Measurements from ENCODE around the gene KLHL14. TPM values are rescaled to one million over a fixed set of nuclear protein-coding genes. Genes with fewer than 3 reads are reported as not detected.
"Not testable (repeated sequence)": the region's sequence is repeated elsewhere in the genome, so short reads cannot be mapped to it uniquely, and the experiment has no call there.

Gene KLHL14
- polyA plus RNA-seq, 10 donors: 0.11 to 0.50 (median 0.21) TPM

DNA sequence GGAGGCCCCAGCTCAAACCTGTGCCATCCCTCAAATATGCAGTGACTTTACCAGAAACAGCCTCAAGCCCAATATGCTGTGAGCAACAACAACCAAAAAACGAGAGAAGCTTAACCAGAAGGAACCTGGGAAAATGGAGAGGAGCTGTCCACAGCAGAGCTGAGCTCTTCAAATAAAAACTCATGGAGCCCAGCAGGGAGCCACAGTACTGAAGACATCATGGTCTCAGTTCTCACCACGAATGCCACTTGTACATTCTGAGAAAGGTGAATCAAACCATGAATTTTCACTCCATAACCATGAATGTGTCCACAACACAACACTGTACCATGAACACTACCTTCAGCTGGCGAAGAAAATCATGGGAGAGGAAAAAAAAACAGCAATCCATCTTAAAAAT lies 50.5 kb downstream of the KLHL14 start:
- no peak for DNase-seq

GRCh38 chr18:32717126-32717525 lies 55.7 kb downstream of the KLHL14 start:
- DNase-seq: peak in 1 of 3 donors; percentile 11

DNA sequence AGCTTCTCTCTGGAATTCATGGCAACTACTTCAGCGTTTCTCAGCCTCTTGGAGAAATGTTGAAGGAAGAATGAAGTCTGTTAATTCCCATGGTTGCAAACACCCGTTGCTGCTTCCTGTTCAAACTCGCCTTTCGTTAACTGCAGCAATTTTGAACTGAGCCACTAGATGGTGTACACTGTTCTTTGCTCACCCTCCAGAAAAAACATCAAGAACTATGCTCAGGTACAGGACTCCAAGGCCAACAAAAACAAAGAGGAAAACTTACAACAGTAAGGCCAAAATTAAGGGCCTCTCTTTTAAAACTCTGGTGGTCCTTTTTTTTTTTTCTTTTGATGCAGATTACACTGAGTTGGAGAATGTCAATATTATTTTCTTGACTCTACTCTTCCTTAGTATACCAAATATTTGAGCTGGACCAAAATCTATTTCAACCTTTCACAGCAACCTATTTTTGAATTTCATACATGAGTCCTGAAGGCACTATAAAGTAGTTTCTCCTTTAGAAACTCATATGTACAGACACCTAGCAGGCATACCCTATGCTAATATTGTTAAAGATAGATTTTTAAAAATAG lies 58.2 kb downstream of the KLHL14 start:
- DNase-seq: peak; percentile 49 to 81 (median 66)

GRCh38 chr18:32712860-32713259 lies 60.0 kb downstream of the KLHL14 start:
- DNase-seq: no peak

DNA sequence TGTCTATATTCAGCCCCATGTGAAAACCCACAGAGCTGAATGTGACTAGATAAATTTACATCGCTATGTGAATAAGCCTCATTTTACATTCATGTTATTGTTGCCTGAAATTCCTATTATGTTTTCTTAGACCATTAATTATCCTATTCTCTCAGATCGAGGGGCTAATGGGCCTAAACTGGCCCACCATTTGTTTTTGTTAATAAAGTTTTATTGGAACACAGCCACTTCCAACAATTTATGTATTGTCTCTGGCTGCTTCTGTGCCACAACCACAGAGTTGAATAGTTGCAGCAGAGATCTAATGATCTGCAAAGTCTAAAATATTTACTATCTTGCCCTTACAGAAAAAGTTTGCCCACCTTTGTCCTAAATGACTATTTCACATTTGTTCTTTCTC lies 61.0 kb downstream of the KLHL14 start:
- DNase-seq: no peak

DNA sequence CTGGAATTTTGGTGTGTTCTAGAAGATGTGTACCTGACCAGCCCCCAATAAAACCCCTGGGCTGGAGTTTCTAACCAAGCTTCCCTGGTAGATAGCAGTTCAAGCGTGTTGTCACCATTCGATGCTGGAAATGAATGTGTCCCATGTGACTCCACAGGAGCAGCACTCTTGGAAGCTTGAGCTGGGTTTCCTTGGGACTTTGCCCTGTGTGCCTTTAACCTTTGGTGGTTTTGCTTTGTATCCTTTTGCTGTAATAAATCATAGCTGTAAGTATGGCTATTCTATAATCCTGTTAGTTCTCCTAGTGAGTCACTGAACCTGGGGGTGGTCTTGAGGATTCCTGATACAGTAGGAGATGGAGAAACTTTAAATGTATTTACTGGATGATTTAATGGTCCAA lies 65.2 kb downstream of the KLHL14 start:
- no peak for DNase-seq

DNA sequence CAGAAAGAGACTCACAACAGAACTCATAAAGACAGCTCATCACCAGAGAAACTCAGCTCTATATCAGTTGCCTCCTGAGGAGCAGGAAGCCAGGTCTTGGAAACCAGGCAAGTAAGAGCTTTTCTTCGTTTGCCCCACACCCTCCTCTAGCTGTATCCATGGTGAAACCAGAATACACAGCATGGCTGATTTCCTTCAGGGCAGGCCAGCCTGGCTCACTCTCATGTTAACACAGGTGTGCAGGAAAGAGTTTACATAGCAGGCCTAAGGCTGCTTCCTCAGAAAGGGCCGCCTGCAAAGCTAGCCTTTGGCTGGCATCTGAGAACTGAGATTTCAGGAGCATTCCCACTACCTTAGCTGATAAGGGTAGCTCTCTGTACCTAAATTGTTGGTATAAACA lies 65.7 kb downstream of the KLHL14 start:
- no peak for DNase-seq

GRCh38 chr18:32701313-32701712 lies 71.5 kb downstream of the KLHL14 start:
- peak in 1 of 3 donors; percentile 15 for DNase-seq

- DNase-seq: no peak
Observed at GRCh38 chr18:32698153-32698552, 74.7 kb downstream of the KLHL14 start.

GRCh38 chr18:32696376-32696775 lies 76.4 kb downstream of the KLHL14 start:
- no peak for DNase-seq

- DNase-seq: no peak
Observed at GRCh38 chr18:32695534-32695933, 77.3 kb downstream of the KLHL14 start.

- no peak for DNase-seq
Observed at GRCh38 chr18:32688821-32689220, 84.0 kb downstream of the KLHL14 start.

DNA sequence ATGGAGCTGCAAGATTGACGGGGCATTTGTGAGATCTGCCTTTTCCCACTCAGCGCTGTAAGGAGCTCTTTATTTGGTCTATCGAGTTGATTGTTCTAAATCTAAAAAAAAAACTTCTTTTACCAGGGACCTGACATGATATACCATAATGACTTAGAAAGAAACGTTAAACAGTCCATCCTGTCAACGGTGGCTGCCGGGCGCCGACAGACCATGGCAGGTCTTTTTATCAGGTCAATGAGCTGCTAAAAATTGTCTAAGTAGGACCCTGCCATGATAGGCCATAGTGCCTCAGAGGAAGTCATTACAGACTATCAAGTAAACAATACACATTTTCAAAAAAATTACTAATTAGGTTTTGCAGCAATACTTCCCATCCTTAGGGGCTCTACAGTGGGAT lies 87.9 kb downstream of the KLHL14 start:
- no peak for DNase-seq

- DNase-seq: no peak
Observed at GRCh38 chr18:32684096-32684495, 88.7 kb downstream of the KLHL14 start.

GRCh38 chr18:32683044-32683443 lies 89.8 kb downstream of the KLHL14 start:
- DNase-seq: no peak

- no peak for DNase-seq
Observed at GRCh38 chr18:32677578-32677977, 95.2 kb downstream of the KLHL14 start.

GRCh38 chr18:32674491-32674890 lies 98.3 kb downstream of the KLHL14 start:
- DNase-seq: no peak

DNA sequence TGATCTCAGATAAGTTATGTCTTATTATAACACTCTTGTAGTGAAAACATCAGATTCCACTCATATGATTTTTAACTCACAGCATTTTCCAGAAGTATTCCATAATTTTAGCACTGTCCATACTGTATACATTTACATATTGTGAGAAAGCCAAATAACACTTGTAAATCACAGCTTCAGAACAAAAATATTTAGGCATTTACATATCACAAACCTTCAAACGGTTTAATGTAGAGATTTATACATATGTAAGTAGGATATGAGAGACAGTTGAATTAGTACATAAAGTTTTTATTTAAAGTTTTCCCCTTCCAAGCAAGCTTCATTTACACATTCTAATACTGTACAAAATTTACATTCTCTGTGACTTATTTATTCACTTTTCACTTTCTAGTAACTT lies 100.4 kb downstream of the KLHL14 start:
- no peak for DNase-seq

GRCh38 chr18:32670727-32671126 lies 102.1 kb downstream of the KLHL14 start:
- no peak for DNase-seq

DNA sequence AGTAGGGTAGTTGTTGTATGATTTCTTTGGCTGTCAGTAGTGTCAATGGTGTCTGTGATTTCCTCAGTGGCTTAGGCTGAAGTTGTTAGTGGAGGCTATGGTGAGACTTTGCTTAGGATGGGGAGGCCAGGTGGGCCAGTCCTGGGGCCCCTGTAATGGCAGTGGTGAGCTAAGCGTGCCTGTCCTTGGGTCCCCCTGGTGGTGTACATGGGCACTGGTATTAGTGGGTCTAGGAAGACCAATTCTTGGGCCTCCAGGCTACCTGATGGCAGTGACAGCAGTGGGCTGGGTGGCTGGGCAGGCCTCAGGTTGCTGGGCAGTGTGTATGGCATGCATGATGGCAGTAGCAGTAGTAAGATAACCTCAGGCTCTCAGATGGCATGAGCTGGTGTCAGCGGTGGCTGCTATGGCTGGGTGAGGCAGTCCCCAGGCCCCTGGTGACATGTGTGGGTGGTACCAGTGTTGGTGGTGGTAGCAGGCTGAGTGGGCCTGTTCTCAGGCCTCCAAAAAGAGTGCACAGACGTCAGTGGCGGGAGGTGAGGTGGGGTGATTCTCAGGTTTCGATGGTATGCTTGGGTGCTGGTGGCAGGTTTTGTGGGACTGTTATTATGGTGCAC lies 103.2 kb downstream of the KLHL14 start:
- no peak for DNase-seq

DNA sequence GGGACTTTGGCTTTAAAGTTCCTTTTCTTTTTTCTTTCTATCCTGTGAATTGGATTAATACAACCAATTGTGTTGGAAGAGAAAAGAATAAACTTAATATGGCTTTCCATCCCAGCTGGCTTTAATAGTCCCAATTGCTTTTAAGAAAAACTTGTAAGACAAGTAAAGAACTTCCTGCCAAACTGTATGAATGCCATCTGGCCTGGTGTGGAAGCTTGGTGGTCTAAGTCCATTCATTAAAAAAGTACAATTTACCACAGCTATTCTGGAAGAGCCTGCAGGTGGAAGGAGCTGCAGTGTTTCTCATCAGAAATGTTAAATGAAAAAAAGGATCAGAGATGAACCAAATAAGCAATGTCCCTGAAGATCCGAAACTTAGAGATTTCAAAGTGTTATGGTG lies 103.9 kb downstream of the KLHL14 start:
- DNase-seq: peak in 1 of 3 donors; percentile 11

GRCh38 chr18:32661486-32662299 lies 111.1 kb downstream of the KLHL14 start:
- peak in 1 of 3 donors; percentile 0 for DNase-seq

DNA sequence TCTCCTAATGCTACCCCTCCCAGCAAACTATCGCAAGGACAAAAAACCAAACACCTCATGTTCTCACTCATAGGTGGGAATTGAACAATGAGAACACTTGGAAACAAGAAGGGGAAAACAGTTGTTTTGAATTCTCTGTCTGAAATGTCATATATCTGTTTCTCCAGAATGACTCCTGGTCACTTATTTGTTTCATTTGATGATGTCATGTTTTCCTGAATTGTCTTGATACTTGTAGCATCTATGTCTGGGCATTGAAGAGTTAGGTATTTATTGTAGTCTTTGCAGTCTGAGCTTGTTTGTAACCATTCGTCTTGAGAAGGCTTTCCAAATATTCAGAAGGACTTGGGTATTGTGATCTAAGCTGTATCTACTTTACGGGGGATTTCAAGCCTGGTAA lies 118.3 kb downstream of the KLHL14 start:
- DNase-seq: not testable (repeated sequence)

Measured in muscle of back (tissue), 11 donors.